HG03558 (cell line): ENCODE results near the gene MRAP2.

Source experiments
- ATAC-seq: cut with Tn5 transposase; IDR thresholded peaks from one replicate; pipeline ENCODE4 v1.9.1; 2021; ENCODE audit warnings: moderate number of reproducible peaks; ENCODE audit not compliant: unreplicated experiment; ENCODE audit errors: extremely low read depth

The MRAP2 gene

GRCh38 chr6:84033523-84034451 is at the start of gene MRAP2:
TSS of gene MRAP2 (plus strand) at chr6:84033772. CDS start at chr6:84055319, 21,547 bp downstream.
- ATAC-seq, result no peak

GRCh38 chr6:83984411-83984810 is 49.2 kb upstream of the MRAP2 start:
- no peak for ATAC-seq

GRCh38 chr6:83985308-83985713 is 48.3 kb upstream of the MRAP2 start:
- ATAC-seq, result no peak

GRCh38 chr6:83985715-83986114 is 47.9 kb upstream of the MRAP2 start:
- ATAC-seq, result no peak

GRCh38 chr6:83998021-83998584 is 35.5 kb upstream of the MRAP2 start:
- no peak for ATAC-seq

- no peak for ATAC-seq
Observed at GRCh38 chr6:84001119-84001518, 32.5 kb upstream of the MRAP2 start.

- ATAC-seq, result no peak
Observed at GRCh38 chr6:84002226-84002625, 31.3 kb upstream of the MRAP2 start.

GRCh38 chr6:84003131-84003530 is 30.4 kb upstream of the MRAP2 start:
- no peak for ATAC-seq

GRCh38 chr6:84003654-84004053 is 29.9 kb upstream of the MRAP2 start:
- ATAC-seq, result no peak

GRCh38 chr6:84007871-84008270 is 25.7 kb upstream of the MRAP2 start:
- ATAC-seq, result no peak

- no peak for ATAC-seq
Observed at GRCh38 chr6:84013354-84013753, 20.2 kb upstream of the MRAP2 start.

- no peak for ATAC-seq
Observed at GRCh38 chr6:84013931-84014330, 19.6 kb upstream of the MRAP2 start.

- ATAC-seq, result no peak
Observed at GRCh38 chr6:84016029-84016428, 17.5 kb upstream of the MRAP2 start.

- no peak for ATAC-seq
Observed at GRCh38 chr6:84017709-84018452, 15.7 kb upstream of the MRAP2 start.

- ATAC-seq, result no peak
Observed at GRCh38 chr6:84018453-84019061, 15.0 kb upstream of the MRAP2 start.

GRCh38 chr6:84019141-84019841 is 14.3 kb upstream of the MRAP2 start:
- no peak for ATAC-seq

GRCh38 chr6:84019842-84020211 is 13.7 kb upstream of the MRAP2 start:
- no peak for ATAC-seq

- ATAC-seq, result no peak
Observed at GRCh38 chr6:84021625-84022024, 11.9 kb upstream of the MRAP2 start.

- ATAC-seq, result no peak
Observed at GRCh38 chr6:84026721-84027164, 6.8 kb upstream of the MRAP2 start.
